Vagina (tissue), 2 donors: Measurements from ENCODE around the gene SLC35G2.

Experiments
- POLR2A ChIP-seq, 2 donors: fragments of 450-650 bp; IDR thresholded peaks; one replicate each; pipeline ENCODE4 v1.6.1; 2017; ENCODE audit warnings: antibody characterized with exemption in 2 of 2, mild to moderate bottlenecking in 2 of 2, moderate library complexity in 2 of 2
- POLR2AphosphoS5 ChIP-seq, 2 donors: sonication (generic); formaldehyde crosslinking; IDR thresholded peaks; one replicate each; pipeline ENCODE4 v1.9.0; 2017; ENCODE audit warnings: antibody characterized with exemption in 2 of 2, mild to moderate bottlenecking in 2 of 2, low read depth in 1 of 2; ENCODE audit not compliant: insufficient read depth in 1 of 2
- TF ChIP-seq, protein P1 (sequence below), 3 experiments: fragments of 450-650 bp in 2 of 3; fragments of 200-600 bp in 1 of 3; sonication (generic) in 1 of 3; IDR thresholded peaks; one replicate each; pipeline ENCODE4 v1.5.1; 2017 to 2019; ENCODE audit warnings: antibody characterized with exemption in 3 of 3, mild to moderate bottlenecking in 2 of 3, moderate library complexity in 2 of 3

DNA sequence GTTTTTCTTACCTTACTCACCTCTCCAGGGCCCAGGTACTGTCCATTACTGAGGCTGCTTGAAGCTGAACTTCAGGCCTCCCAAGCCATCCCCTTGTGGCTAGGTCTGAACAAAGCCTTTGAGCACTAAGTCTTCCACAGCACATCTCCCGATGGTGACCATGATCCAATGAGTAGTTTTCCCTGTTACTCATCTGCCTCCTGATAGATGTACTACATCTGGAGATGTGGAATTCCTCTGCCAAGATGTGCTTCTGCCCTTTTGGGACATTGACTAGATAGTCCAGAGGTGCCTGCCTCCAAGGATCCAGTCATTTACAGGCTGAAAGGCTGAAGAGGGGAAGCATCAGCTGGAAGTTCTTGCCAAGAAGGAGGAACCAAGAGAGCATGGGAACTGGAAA, 28.9 kb upstream of the SLC35G2 start:
- TF ChIP-seq, protein P1, sequence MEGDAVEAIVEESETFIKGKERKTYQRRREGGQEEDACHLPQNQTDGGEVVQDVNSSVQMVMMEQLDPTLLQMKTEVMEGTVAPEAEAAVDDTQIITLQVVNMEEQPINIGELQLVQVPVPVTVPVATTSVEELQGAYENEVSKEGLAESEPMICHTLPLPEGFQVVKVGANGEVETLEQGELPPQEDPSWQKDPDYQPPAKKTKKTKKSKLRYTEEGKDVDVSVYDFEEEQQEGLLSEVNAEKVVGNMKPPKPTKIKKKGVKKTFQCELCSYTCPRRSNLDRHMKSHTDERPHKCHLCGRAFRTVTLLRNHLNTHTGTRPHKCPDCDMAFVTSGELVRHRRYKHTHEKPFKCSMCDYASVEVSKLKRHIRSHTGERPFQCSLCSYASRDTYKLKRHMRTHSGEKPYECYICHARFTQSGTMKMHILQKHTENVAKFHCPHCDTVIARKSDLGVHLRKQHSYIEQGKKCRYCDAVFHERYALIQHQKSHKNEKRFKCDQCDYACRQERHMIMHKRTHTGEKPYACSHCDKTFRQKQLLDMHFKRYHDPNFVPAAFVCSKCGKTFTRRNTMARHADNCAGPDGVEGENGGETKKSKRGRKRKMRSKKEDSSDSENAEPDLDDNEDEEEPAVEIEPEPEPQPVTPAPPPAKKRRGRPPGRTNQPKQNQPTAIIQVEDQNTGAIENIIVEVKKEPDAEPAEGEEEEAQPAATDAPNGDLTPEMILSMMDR (IDR thresholded peaks at IDR 0.05) = no peak
- no peak for TF ChIP-seq POLR2A (IDR thresholded peaks at IDR 0.05)
- no peak for TF ChIP-seq POLR2AphosphoS5 (IDR thresholded peaks at IDR 0.05; ENCODE audit: insufficient read depth in 1 of 2, low read depth in 1 of 2)
